GM12875 (cell line): Measurements from ENCODE around the gene TMEM40.

ENCODE experiments used
- H3K4me3 ChIP-seq: one replicate; pipeline ENCODE4 v1.5.1; 2011; ENCODE audit warnings: low read depth, low read length, control low read depth
- CTCF ChIP-seq: IDR thresholded peaks from 2 replicates; pipeline ENCODE4 v1.5.1; 2011; ENCODE audit warnings: low read depth, mild to moderate bottlenecking, control low read depth, inconsistent platforms, low read length, moderate library complexity, borderline replicate concordance; ENCODE audit not compliant: insufficient read depth

The TMEM40 gene

DNA sequence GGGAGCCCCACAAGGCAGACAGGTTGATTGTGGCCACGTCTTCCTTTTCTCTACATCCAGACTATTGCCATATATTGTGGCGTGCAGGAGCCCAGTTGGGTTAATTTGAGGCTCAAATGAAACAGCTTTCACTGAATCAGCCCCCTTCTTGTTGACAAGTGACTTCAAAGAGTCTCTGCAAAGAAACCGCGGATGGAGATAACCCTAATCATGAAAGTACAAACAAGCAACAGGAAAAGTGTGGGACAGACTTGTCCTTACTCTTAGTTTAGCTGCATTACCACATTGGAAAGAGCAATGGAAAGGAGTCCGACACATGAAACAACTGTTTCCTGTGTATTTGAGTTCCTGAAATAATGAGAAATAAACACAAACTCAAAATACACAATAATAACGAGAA, 3.3 kb downstream of the TMEM40 start:
- no peak overlapping the region for H3K4me3 ChIP-seq
- TF ChIP-seq CTCF, result no peak

DNA sequence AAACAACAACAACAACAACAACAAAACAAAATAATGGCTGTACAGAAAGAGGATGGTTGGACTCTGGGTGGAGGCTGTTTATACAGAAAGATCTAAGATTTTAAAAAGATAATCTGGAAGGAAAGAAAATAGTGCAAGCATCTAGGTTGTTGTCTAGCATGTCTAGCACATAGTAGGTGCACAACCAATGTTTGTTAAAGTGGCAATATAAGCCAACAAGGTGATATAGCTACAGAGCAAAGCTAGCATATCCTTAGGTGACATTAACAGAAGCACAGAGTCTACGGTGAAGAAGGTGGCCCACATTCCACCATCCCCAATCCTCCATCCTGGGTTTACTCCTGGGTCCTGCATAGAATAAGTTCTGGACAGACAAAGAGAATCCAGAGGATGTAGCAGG, 4.7 kb downstream of the TMEM40 start:
- no peak for TF ChIP-seq CTCF
- no peak overlapping the region for H3K4me3 ChIP-seq

- H3K4me3 ChIP-seq, result no peak overlapping the region
- TF ChIP-seq CTCF, result no peak
These were observed 5.6 kb downstream of the TMEM40 start for GRCh38 chr3:12753275-12754028.

GRCh38 chr3:12752809-12753208, 6.2 kb downstream of the TMEM40 start:
- no peak overlapping the region for H3K4me3 ChIP-seq
- no peak for TF ChIP-seq CTCF

- no peak for TF ChIP-seq CTCF
- no peak overlapping the region for H3K4me3 ChIP-seq
These were observed 7.0 kb downstream of the TMEM40 start for GRCh38 chr3:12752102-12752501.

DNA sequence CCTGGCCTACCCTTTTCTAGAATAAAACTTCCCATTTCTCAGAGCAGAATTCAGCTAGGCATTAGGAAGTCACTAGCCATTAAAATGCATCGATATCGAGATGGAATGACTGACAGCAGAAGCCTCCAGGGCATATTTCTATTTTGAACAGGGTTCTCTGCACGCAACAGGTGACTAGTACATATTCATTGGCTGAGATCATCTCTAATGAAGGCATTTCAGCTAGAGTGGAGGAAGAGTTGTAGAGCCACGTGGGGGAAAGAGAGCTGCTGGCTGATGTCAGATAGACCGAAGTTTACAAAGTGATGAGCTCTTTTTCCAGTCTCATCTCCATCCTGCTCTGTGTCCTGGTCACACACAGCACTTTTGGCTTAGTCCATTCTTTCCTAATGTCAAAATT, 7.5 kb downstream of the TMEM40 start:
- TF ChIP-seq CTCF, result no peak
- no peak overlapping the region for H3K4me3 ChIP-seq

- H3K4me3 ChIP-seq, result no peak overlapping the region
- TF ChIP-seq CTCF, result no peak
These were observed 8.4 kb downstream of the TMEM40 start for GRCh38 chr3:12750658-12751071.
